IPS-NIHi11 (cell line): ENCODE measurements around the gene MAGEA4.

Source experiments
- DNase-seq: peaks from one replicate; pipeline ENCODE4 v3.0.0; 2012; ENCODE audit warnings: mixed read lengths, low spot score

MAGEA4 gene

GRCh38 chrX:151929126-151929525 lies 16.4 kb downstream of the MAGEA4 start:
- no peak for DNase-seq

- DNase-seq, result no peak
Observed at GRCh38 chrX:151935358-151935757, 22.7 kb downstream of the MAGEA4 start.

- no peak for DNase-seq
Observed at GRCh38 chrX:151938172-151938571, 25.5 kb downstream of the MAGEA4 start.

- DNase-seq, result no peak
Observed at GRCh38 chrX:151954730-151955129, 42.0 kb downstream of the MAGEA4 start.

GRCh38 chrX:151958101-151958500 lies 45.4 kb downstream of the MAGEA4 start:
- no peak for DNase-seq

DNA sequence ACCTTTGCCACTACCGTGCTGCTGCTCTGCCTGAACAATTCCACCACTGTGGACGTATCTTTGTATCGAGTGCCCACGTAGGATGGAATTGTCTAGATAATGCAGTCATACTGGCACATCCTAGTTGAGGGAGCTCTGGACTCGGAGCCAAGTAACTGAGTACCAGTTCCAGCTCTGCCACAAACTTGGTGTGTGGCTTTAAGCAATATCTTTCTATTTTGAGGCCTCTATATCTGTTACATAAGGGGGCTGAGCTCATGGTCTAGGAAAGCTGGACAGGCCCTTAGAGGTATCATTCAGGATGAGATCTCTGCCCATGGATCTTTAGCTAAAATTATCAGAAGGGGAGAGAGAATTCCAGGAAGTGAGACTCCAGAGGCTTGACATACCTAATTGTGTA lies 49.3 kb downstream of the MAGEA4 start:
- no peak for DNase-seq

- no peak for DNase-seq
Observed at GRCh38 chrX:151966236-151966635, 53.5 kb downstream of the MAGEA4 start.

DNA sequence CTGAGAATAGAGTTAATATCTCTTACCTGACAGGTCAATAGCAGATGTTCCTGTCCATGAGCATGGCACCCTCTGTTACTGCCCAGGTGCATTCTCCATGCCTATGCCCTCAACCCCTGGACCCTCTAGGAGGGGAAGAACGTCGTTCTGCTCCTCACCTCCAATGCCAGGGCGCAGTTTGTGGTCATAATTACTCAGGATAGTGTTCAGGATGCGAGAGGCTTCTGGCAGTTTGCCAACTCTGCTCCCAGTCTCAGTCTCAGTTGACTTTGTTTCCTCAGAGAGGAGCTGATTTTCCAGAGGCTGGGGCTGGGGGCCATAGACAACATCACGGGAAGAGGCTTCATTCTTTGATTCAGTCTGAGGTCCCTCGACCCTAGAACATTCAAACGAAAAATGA lies 57.3 kb downstream of the MAGEA4 start:
- no peak for DNase-seq

DNA sequence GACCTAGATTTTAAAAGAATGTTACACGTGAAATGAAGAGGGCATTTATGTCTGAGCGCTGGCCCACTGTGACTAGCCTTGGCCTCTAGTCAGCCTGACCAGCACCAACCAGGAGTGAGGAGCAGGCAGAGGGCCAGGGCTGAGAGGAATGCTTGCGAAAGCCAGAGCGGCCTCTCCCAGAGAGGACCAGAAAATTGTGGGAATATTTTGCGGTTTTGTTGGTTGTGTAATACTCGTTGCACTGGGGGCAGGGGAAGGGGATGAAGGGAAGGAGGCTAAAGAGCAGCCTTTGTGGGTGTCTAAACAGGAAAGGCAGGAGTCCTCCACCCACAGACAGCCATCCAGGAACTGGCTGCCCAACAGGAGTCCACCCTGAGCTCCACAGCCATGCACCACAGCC lies 58.0 kb downstream of the MAGEA4 start:
- DNase-seq, result no peak

DNA sequence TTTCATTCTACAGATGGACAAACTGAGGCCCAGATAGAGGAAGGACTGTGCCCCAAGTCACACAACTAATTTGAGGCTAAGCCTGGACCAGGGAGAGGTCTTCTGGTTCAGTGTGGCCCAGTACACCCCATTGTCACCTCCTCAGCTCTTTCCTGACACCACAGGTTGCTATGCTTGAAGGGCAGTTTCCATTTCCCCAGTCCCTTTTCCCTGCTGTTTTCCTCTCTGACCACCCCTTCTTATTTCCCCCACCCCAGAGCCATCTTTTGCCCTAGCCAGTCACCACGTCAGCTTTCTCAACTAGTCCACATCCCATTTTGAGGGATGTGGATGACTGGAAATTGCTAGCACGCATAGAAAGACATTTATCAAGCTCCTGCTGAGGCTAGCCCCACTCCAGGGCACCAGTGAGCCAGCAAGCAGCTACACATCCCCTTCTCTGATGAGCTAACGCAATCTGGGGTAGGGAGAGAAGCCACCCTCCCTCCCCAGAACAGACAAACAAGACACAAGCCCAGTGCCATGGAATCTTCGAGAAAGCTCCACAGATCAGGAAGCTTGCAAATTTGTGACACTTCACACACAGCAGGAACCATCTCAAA lies 60.5 kb downstream of the MAGEA4 start:
- no peak for DNase-seq

DNA sequence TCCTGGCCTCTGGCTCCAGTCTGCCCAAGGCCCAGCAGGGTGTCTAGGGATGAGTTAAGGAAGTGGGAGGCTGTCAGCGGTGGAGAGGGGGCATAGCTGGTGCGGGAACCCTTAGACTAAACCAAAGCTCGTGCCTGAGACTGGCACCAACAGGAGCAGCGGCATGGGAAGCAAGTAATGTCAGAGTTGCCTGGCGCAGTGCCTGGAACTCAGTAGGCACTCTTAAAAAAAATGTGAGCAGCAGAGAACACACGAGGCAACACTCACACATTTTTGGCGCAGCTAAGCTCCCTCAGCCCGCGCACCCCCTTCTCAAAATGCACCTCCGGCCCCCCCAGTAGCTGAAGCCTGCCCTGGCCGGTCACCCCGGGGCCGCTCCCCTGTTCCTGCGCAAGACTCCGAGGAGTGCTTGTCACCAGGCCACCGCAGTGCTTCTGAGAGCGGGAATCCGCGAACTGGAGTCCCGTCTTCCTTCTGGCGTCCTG lies 61.2 kb downstream of the MAGEA4 start:
- peak; percentile 22 for DNase-seq
